Stimulated activated CD8-positive, alpha-beta memory T cell treated with anti-CD3 and anti-CD28 coated beads, Interleukin-12 subunit alpha, Interleukin-12 subunit beta, amount 100 ng/mL, for 1 hour (primary cell): ENCODE data around the gene F10.

Experiments used
- DNase-seq: peaks from one replicate; pipeline ENCODE4 v3.0.0-alpha.2; 2020; ENCODE audit warnings: low read depth

F10 gene

GRCh38 chr13:113117335-113117872 lies 5.2 kb upstream of the F10 start:
- DNase-seq = no peak

GRCh38 chr13:113117911-113118260 lies 4.7 kb upstream of the F10 start:
- no peak for DNase-seq

GRCh38 chr13:113118261-113119021 lies 4.2 kb upstream of the F10 start:
- no peak for DNase-seq

DNA sequence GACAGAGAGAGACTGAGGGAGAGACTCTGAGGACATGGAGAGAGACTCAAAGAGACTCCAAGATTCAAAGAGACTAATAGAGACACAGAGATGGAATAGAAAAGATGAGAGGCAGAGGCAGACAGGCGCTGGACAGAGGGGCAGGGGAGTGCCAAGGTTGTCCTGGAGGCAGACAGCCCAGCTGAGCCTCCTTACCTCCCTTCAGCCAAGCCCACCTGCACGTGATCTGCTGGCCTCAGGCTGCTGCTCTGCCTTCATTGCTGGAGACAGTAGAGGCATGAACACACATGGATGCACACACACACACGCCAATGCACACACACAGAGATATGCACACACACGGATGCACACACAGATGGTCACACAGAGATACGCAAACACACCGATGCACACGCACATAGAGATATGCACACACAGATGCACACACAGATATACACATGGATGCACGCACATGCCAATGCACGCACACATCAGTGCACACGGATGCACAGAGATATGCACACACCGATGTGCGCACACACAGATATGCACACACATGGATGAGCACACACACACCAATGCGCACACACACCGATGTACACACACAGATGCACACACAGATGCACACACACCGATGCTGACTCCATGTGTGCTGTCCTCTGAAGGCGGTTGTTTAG lies 3.3 kb upstream of the F10 start:
- no peak for DNase-seq

GRCh38 chr13:113119822-113120189 lies 2.8 kb upstream of the F10 start:
- no peak for DNase-seq

- no peak for DNase-seq
Measured at GRCh38 chr13:113120300-113121182, 2.1 kb upstream of the F10 start.

- DNase-seq = no peak
Measured at GRCh38 chr13:113121183-113121927, 1.2 kb upstream of the F10 start.

GRCh38 chr13:113121928-113122471 lies 599 bp upstream of the F10 start:
- DNase-seq = no peak

GRCh38 chr13:113123226-113124201 lies 915 bp downstream of the F10 start:
- DNase-seq = no peak

- no peak for DNase-seq
Measured at GRCh38 chr13:113124211-113124970, 1.8 kb downstream of the F10 start.

DNA sequence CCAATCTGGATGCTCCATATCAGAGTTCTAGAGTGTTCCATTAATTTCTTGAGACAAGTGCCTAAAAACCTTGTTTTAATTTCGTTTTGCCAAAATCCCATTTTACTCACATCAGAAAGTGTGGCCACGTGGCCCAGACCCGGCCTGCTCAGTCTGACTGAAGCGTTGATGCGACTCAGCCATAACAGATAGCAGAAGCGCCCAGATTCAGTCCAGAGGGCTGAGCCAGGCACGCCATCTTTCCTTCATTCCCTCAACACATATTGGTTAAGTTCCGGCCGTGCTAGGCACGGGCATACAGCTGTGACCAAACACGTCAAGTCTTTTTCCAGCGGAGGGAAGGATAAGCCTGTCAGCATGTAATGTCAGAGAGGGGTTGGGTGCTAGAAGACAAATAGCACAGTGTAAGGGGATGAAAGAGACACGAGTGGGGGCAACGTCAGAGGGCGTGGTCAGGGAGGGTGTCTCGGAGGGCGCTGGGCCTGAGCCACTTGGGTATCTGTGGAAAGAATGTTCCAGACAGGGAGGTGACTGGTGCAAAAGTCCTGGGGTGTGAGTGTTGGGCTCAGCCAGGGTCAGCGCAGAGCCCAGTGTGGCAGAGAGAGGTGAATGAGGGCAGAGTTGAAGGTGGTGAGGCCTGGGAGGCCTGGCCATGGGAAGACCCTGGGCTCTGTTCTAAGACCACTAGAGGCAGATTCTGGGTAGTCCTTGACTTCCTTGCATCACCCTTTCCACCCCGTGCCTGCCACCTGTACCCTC lies 3.1 kb downstream of the F10 start:
- no peak for DNase-seq

DNA sequence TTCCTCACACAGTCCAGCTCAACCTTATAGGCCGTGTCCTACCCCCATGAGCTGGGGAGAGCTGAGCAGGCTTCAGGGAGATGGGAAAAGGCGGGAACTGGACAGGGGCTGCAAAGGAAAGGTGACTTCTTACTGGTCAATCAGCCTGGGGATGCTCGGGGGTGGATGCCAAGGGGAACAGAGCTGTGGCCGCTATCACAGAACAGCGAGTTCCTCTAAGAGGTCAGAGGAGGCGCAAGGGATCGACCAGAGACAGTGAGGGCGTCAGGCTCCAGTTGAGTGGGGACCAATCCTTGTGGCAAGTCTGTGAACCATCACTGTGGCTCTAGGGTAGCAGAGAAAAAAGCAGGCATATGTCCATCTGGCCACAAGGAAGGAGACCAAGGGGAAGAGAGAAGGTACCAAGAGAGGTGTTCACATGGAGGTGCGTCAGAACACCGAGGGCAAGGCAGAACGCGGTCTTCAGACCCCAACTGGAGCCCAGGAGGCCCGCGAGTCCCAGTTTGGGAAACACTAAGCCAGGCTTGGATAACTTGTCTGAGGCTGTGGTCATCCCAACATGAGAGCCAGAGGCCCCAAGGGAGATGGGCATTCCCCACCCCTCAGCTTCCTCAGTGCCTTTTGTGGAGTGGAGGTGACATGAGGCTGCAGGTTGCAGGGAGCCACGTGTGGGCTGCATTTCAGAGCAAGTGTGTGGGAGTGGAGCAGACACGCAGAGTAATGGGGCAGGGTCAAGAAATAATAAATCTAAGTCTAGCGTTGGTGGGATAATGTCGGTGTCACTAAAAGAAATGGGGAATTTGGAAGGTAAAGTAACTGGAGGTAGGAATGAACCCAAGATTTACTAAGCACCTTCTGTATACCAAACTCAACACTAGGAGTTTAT lies 3.9 kb downstream of the F10 start:
- DNase-seq = no peak

- DNase-seq = no peak
Measured at GRCh38 chr13:113129480-113129879, 6.9 kb downstream of the F10 start.

DNA sequence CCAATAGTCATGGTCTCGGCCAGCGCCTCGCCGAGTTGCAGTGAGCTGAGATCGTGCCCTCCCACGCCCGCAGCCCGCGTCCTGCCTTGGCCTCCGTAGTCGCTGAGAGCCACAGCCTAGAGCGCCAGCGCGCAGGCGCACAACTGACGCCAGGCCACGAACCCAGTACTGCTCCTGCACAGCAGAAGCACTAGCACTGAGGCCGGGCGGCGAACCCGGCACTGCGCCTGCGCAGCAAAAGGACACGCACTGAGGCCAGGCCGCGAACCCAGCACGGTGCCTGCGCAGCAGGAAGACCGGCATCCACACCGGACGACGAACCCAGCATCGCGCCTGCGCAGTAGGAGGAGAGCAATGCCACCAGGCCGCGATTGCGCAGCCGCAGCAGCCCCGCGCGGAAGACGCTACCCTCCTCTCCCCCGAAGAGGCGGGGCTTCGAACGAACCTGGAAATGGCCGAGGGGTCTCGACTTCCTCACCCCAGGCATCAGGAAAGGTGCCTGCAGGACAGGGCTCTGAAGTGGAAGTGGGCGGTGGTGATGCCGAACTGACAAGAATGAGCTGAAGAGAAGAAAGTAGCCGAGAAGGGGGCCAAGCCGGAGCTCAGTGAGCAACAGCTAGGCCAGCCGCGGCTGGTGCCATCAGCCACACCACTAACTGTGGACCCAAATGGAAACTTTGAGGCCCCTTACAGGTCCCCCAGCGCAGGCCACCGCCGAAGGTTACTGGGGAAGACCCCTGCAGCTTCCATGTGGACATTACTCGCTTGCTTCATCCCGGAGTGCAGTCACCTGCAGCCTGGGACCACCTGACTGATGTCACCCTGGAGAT lies 7.5 kb downstream of the F10 start:
- DNase-seq = no peak

- DNase-seq = no peak
Measured at GRCh38 chr13:113135281-113135760, 12.7 kb downstream of the F10 start.

- DNase-seq = no peak
Measured at GRCh38 chr13:113137691-113138298, 15.2 kb downstream of the F10 start.
